Osteocyte (in vitro differentiated cells): ENCODE measurements around the gene ADAMTS12. TPM values are rescaled to one million over a fixed set of nuclear protein-coding genes. Genes with fewer than 3 reads are reported as not detected.

Experiments used
- DNase-seq: peaks from one replicate; pipeline ENCODE4 v3.0.0; 2021; ENCODE audit warnings: mixed read lengths; ENCODE audit not compliant: unreplicated experiment; ENCODE audit errors: extremely low spot score
- H3K27ac Mint-ChIP-seq: one replicate; pipeline ENCODE4 v1.8.0; 2021; ENCODE audit warnings: mild to moderate bottlenecking, mixed read lengths; ENCODE audit not compliant: unreplicated experiment
- H3K27me3 Mint-ChIP-seq: one replicate; pipeline ENCODE4 v1.8.0; 2021; ENCODE audit warnings: mixed read lengths; ENCODE audit not compliant: unreplicated experiment
- H3K36me3 Mint-ChIP-seq: one replicate; pipeline ENCODE4 v1.8.0; 2021; ENCODE audit warnings: mixed read lengths; ENCODE audit not compliant: unreplicated experiment
- H3K4me1 Mint-ChIP-seq: one replicate; pipeline ENCODE4 v1.8.0; 2021; ENCODE audit warnings: mixed read lengths; ENCODE audit not compliant: unreplicated experiment
- H3K4me3 Mint-ChIP-seq: one replicate; pipeline ENCODE4 v1.8.0; 2021; ENCODE audit warnings: mild to moderate bottlenecking, moderate library complexity, mixed read lengths; ENCODE audit not compliant: unreplicated experiment
- H3K9me3 Mint-ChIP-seq: one replicate; pipeline ENCODE4 v1.8.0; 2021; ENCODE audit warnings: mixed read lengths; ENCODE audit not compliant: unreplicated experiment
- total RNA-seq: library from RNA; stranded (reverse); gene quantifications from 2 replicates; pipeline ENCODE4 v1.2.1, GENCODE V29; 2021
- TF ChIP-seq, protein P1 (sequence below): fragments of 200-600 bp; sonication (generic); IDR thresholded peaks from 2 replicates; pipeline ENCODE4 v1.5.0; 2021; ENCODE audit warnings: antibody characterized with exemption, mild to moderate bottlenecking, moderate library complexity

The ADAMTS12 gene
- total RNA-seq, 1 donor from 2014 or later, result 13.9 TPM

DNA sequence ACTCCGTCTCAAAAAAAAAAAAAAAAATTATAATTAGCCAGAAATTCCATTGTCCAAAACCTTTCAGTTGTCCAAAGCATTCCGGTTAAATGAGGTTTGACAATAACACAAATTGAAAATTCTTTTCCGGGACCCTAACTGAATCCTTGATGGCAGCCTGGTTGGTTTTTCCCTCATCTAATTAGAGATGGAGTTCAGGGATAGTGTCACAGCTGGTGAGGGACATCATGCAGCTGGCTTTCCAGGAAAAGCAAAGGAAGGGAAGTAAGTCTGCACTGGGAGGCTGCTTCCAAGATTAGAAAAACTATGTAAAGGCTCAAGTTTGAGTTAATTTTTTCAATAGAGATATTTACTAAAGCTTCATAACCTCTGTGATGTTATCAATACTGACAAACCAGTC lies 195.4 kb downstream of the ADAMTS12 start:
- H3K4me3 Mint-ChIP-seq, result no peak overlapping the region
- H3K27ac Mint-ChIP-seq, result no peak overlapping the region
- H3K27me3 Mint-ChIP-seq, result no peaks in the 10 kb centered on the region
- H3K4me1 Mint-ChIP-seq, result peaks cover 5% of the 10 kb centered on the region
- H3K9me3 Mint-ChIP-seq, result peaks cover 23% of the 10 kb centered on the region
- TF ChIP-seq, protein P1, sequence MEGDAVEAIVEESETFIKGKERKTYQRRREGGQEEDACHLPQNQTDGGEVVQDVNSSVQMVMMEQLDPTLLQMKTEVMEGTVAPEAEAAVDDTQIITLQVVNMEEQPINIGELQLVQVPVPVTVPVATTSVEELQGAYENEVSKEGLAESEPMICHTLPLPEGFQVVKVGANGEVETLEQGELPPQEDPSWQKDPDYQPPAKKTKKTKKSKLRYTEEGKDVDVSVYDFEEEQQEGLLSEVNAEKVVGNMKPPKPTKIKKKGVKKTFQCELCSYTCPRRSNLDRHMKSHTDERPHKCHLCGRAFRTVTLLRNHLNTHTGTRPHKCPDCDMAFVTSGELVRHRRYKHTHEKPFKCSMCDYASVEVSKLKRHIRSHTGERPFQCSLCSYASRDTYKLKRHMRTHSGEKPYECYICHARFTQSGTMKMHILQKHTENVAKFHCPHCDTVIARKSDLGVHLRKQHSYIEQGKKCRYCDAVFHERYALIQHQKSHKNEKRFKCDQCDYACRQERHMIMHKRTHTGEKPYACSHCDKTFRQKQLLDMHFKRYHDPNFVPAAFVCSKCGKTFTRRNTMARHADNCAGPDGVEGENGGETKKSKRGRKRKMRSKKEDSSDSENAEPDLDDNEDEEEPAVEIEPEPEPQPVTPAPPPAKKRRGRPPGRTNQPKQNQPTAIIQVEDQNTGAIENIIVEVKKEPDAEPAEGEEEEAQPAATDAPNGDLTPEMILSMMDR, result no peak
- H3K36me3 Mint-ChIP-seq, result no peaks in the 10 kb centered on the region
- no peak for DNase-seq

DNA sequence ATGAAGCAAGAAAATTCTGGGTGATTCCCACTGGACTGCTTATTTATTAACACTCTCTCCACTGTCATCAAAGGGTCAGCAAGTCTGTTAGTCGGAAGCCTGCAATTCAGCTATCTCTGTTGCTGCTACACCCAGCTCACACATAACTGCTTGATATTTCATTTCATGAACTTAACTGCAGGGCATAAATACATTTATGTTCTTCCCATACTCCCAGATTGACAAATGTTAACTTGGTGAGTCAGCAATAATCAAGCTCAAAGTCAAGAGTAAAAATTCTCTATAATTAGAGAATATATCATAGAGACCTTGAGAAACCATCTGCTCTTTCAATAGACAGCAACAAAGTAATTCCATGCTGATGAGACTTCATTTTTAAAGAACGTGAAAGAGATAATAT lies 198.8 kb downstream of the ADAMTS12 start:
- no peak for DNase-seq
- Mint-ChIP-seq H3K4me1 (peaks cover 11% of the 10 kb centered on the region), H3K36me3 (no peaks in the 10 kb centered on the region), H3K27me3 (no peaks in the 10 kb centered on the region), H3K4me3 (no peak overlapping the region), H3K27ac (no peak overlapping the region), H3K9me3 (peaks cover 19% of the 10 kb centered on the region)
- TF ChIP-seq, protein P1, result no peak

DNA sequence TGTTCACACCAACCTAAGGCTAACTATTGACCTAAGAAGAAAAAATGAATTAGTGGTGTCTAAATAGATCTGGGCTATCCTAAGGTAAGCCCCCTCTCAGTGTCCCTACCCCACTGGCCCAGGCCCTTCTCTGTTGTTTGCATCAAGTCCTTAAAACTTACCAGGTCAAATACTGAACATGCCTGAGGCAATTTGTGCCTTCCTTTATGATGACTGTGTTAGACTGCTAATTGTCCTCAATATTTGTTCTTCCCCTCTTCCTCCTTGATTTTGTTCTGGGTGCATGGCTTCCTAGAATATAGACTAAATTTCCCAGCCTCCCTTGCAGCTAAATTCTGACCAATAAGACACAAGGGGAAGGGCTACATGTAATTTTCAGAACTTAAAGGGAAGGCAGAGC lies 199.9 kb downstream of the ADAMTS12 start:
- TF ChIP-seq, protein P1, result no peak
- H3K4me3 Mint-ChIP-seq, result no peak overlapping the region
- H3K27ac Mint-ChIP-seq, result no peak overlapping the region
- no peaks in the 10 kb centered on the region for H3K36me3 Mint-ChIP-seq
- DNase-seq, result no peak
- no peaks in the 10 kb centered on the region for H3K27me3 Mint-ChIP-seq
- peaks cover 19% of the 10 kb centered on the region for H3K9me3 Mint-ChIP-seq
- H3K4me1 Mint-ChIP-seq, result peaks cover 11% of the 10 kb centered on the region

DNA sequence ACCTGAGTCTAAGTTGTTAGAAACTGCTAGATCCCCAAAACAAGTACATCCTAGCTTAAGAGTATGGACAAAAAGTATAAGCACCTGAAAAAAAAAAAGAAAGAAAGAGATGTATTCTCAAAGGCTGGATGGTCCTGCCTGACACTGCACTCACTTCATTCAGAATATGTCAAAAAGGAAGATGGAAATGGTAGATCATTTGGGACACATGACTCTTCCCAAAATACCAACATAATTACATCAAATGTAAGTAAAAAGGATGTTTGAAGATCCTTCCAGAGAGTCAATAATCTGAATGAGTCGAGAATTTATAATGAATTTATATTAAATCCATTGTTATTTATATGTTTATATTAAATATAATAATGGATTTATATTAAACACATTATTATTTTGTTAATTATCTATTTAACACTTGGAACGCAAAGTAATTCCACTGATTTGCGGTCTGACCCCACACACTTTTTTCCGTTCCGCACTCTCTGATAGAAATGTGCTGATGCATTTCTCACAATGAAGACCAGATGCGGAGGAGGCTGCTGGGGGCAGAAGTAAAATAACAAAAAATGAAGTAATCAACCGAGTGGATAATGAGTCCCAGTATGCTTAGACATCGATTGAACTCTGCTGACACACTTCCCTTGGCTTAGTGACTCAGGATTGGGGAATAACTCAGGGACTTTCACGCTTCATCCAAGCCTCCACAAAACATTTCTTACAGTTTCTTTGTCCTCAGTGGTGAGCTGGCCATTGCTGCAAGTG lies 201.2 kb downstream of the ADAMTS12 start:
- Mint-ChIP-seq H3K27ac (no peak overlapping the region), H3K4me3 (no peak overlapping the region), H3K36me3 (no peaks in the 10 kb centered on the region), H3K4me1 (peaks cover 11% of the 10 kb centered on the region), H3K27me3 (no peaks in the 10 kb centered on the region), H3K9me3 (peaks cover 19% of the 10 kb centered on the region)
- DNase-seq, result no peak
- TF ChIP-seq, protein P1, result no peak

DNA sequence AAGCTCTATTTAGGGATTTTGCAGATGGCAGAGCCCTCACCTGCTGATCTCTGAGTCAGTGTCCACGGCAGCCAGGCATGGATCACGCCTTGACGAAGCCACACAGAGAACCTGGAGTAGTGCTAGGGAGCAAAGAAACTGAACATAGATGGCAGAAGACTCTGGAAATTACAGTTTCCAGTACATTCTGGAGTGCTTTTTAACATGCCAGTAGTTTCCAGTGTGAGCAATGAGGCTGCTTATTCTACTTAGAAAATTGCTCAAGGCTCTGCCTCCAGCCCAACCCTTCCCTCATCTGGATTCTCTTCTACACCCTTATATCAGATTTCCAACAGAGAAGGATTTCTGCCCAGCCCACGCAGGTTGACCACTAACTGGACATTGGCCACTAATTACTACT lies 203.3 kb downstream of the ADAMTS12 start:
- H3K4me1 Mint-ChIP-seq, result peaks cover 11% of the 10 kb centered on the region
- DNase-seq, result no peak
- no peak overlapping the region for H3K27ac Mint-ChIP-seq
- TF ChIP-seq, protein P1, result no peak
- no peaks in the 10 kb centered on the region for H3K27me3 Mint-ChIP-seq
- peaks cover 10% of the 10 kb centered on the region for H3K9me3 Mint-ChIP-seq
- no peaks in the 10 kb centered on the region for H3K36me3 Mint-ChIP-seq
- H3K4me3 Mint-ChIP-seq, result no peak overlapping the region
